ENCODE data around the gene KLHL2. TPM values are rescaled to one million over a fixed set of nuclear protein-coding genes. Genes with fewer than 3 reads are reported as not detected.
"Not testable (repeated sequence)": the region's sequence is repeated elsewhere in the genome, so short reads cannot be mapped to it uniquely, and the experiment has no call there.

KLHL2 gene
- total RNA-seq, 1 donor from 2014 or later, result 28.2 TPM

DNA sequence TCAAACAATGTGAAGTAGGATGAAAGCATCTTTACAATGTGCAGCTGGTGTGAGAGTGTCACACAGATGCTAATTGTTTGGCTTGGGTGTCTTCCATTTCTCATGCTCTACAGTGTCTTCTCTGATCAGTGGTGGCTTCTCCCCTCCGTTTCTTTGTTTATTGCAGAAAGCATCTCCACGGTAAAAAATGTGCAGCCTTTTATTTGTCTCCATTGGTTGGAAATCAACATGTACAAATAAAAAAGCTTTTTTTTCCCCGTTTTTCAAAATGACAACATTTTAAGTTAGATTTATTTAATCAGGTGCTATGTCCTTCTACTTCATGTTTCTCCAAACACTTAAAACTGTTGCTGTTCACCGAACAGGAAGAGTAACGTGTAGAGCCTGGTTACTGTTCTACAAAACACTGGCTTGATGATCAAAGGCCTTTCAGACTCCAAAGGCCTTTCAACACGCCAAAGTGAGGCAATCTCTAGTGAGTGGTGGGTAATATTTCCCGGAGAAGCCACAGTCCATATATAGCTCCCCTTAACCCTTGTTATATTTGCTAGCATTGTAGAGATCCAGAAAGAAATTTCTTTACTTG is 48.8 kb downstream of the KLHL2 start:
- H3K4me1 Mint-ChIP-seq (ENCODE audit: low read depth, unreplicated experiment), result peaks cover 19% of the 10 kb centered on the region
- not testable (repeated sequence) for H3K27ac Mint-ChIP-seq (ENCODE audit: unreplicated experiment); H3K9me3 ChIP-seq (ENCODE audit: insufficient read depth, low read depth, low read length); H3K36me3 ChIP-seq (ENCODE audit: insufficient read depth, low read length); H3K79me2 ChIP-seq (ENCODE audit: insufficient read depth, low read length); H3K36me3 Mint-ChIP-seq (ENCODE audit: low read depth, unreplicated experiment); H3K27ac ChIP-seq (ENCODE audit: low read depth, low read length); H3K27me3 ChIP-seq (ENCODE audit: insufficient read depth, low read length); H3K4me3 ChIP-seq (ENCODE audit: insufficient read depth, low read depth, low read length); DNase-seq (ENCODE audit: low read depth); H3K9ac ChIP-seq (ENCODE audit: low read length); FAIRE-seq; H3K4me1 ChIP-seq (ENCODE audit: insufficient read depth, low read length); H4K20me1 ChIP-seq (ENCODE audit: insufficient read depth, low read length); H3K4me3 Mint-ChIP-seq (ENCODE audit: unreplicated experiment); H3K27me3 Mint-ChIP-seq (ENCODE audit: low read depth, unreplicated experiment); H3K9me3 Mint-ChIP-seq (ENCODE audit: unreplicated experiment); H2AFZ ChIP-seq (ENCODE audit: low read depth, low read length); H3K4me2 ChIP-seq (ENCODE audit: low read length)

DNA sequence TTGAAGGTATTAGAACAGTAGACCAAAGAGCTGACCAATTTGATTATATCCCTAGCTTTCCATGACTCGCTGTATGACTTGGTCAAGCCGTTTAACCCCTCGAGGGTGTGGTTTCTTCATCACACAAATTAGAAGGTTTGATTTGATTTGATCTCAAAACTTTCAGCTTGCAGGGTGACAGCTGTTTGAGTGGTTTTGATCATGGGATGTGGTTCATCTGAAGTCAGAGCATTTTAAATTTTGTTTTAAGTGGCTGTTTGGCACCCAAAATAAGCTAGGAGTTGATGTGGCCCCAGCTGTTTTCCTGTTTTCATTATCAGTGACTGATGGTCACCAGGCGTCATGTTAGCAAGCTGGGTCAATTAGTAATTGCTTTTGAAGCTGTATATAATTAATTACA is 52.4 kb downstream of the KLHL2 start:
- not testable (repeated sequence) for H3K9me3 ChIP-seq (ENCODE audit: insufficient read depth, low read depth, low read length); H4K20me1 ChIP-seq (ENCODE audit: insufficient read depth, low read length); H3K9ac ChIP-seq (ENCODE audit: low read length); H3K4me2 ChIP-seq (ENCODE audit: low read length); FAIRE-seq; DNase-seq (ENCODE audit: low read depth); H3K4me3 ChIP-seq (ENCODE audit: insufficient read depth, low read depth, low read length); H3K27me3 Mint-ChIP-seq (ENCODE audit: low read depth, unreplicated experiment); H3K36me3 ChIP-seq (ENCODE audit: insufficient read depth, low read length); H2AFZ ChIP-seq (ENCODE audit: low read depth, low read length); H3K36me3 Mint-ChIP-seq (ENCODE audit: low read depth, unreplicated experiment); H3K4me1 ChIP-seq (ENCODE audit: insufficient read depth, low read length); H3K27ac Mint-ChIP-seq (ENCODE audit: unreplicated experiment); H3K4me3 Mint-ChIP-seq (ENCODE audit: unreplicated experiment); H3K79me2 ChIP-seq (ENCODE audit: insufficient read depth, low read length); H3K27ac ChIP-seq (ENCODE audit: low read depth, low read length); H3K9me3 Mint-ChIP-seq (ENCODE audit: unreplicated experiment); H3K27me3 ChIP-seq (ENCODE audit: insufficient read depth, low read length)
- peaks cover 17% of the 10 kb centered on the region for H3K4me1 Mint-ChIP-seq (ENCODE audit: low read depth, unreplicated experiment)

DNA sequence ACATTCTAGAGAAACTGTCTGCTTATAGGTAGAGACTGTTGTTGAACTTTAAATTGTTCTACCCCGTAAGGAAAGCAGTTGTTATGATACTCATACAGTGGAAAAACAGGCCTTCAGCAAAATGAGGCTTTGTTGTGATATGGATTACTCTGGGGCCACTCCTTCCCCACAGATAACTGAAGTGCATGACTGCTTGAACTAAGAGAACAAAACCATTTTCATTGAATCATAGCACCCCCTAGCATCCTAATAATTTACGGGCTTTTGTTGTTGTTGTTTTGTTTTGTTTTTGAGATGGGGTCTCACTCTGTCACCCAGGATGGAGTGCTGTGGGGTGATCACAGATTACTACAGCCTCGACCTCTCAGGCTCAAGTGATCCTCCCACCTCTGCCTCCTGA is 54.9 kb downstream of the KLHL2 start:
- H3K27me3 ChIP-seq (ENCODE audit: insufficient read depth, low read length); H3K79me2 ChIP-seq (ENCODE audit: insufficient read depth, low read length); H3K27ac Mint-ChIP-seq (ENCODE audit: unreplicated experiment); H3K9ac ChIP-seq (ENCODE audit: low read length); H4K20me1 ChIP-seq (ENCODE audit: insufficient read depth, low read length); H3K4me1 ChIP-seq (ENCODE audit: insufficient read depth, low read length); H3K9me3 ChIP-seq (ENCODE audit: insufficient read depth, low read depth, low read length); H3K4me3 Mint-ChIP-seq (ENCODE audit: unreplicated experiment); H3K4me2 ChIP-seq (ENCODE audit: low read length); H3K36me3 Mint-ChIP-seq (ENCODE audit: low read depth, unreplicated experiment); H3K27me3 Mint-ChIP-seq (ENCODE audit: low read depth, unreplicated experiment); H2AFZ ChIP-seq (ENCODE audit: low read depth, low read length); H3K36me3 ChIP-seq (ENCODE audit: insufficient read depth, low read length); H3K4me3 ChIP-seq (ENCODE audit: insufficient read depth, low read depth, low read length); H3K4me1 Mint-ChIP-seq (ENCODE audit: low read depth, unreplicated experiment); H3K9me3 Mint-ChIP-seq (ENCODE audit: unreplicated experiment); DNase-seq (ENCODE audit: low read depth); H3K27ac ChIP-seq (ENCODE audit: low read depth, low read length): not testable (repeated sequence)
- peak; percentile 17 for FAIRE-seq

DNA sequence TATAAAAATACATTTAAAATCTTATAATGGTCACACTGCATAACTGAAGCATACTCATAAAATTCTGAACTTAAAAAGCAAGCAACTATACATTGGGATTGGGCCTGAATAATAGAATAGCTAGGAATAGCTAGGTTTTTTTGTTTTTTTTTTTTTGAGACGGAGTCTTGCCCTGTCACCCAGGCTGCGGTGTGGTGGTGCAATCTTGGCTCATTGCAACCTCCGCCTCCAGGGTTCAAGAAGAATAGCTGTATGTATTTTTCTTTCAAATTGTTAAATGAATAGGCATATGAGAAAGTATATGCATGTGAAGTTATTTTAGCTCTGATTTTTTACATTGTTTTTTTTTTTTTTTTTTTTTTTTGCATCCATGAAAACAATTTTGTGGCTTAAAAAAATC is 56.1 kb downstream of the KLHL2 start:
- not testable (repeated sequence) for H3K27me3 ChIP-seq (ENCODE audit: insufficient read depth, low read length); DNase-seq (ENCODE audit: low read depth); H4K20me1 ChIP-seq (ENCODE audit: insufficient read depth, low read length); H3K27me3 Mint-ChIP-seq (ENCODE audit: low read depth, unreplicated experiment); H3K9me3 Mint-ChIP-seq (ENCODE audit: unreplicated experiment); H3K79me2 ChIP-seq (ENCODE audit: insufficient read depth, low read length); H3K27ac ChIP-seq (ENCODE audit: low read depth, low read length); H3K4me2 ChIP-seq (ENCODE audit: low read length); H3K4me1 Mint-ChIP-seq (ENCODE audit: low read depth, unreplicated experiment); H3K36me3 Mint-ChIP-seq (ENCODE audit: low read depth, unreplicated experiment); H3K9ac ChIP-seq (ENCODE audit: low read length); H3K27ac Mint-ChIP-seq (ENCODE audit: unreplicated experiment); H3K4me1 ChIP-seq (ENCODE audit: insufficient read depth, low read length); H2AFZ ChIP-seq (ENCODE audit: low read depth, low read length); H3K4me3 ChIP-seq (ENCODE audit: insufficient read depth, low read depth, low read length); H3K4me3 Mint-ChIP-seq (ENCODE audit: unreplicated experiment); H3K9me3 ChIP-seq (ENCODE audit: insufficient read depth, low read depth, low read length); H3K36me3 ChIP-seq (ENCODE audit: insufficient read depth, low read length)
- FAIRE-seq, result peak; percentile 52

DNA sequence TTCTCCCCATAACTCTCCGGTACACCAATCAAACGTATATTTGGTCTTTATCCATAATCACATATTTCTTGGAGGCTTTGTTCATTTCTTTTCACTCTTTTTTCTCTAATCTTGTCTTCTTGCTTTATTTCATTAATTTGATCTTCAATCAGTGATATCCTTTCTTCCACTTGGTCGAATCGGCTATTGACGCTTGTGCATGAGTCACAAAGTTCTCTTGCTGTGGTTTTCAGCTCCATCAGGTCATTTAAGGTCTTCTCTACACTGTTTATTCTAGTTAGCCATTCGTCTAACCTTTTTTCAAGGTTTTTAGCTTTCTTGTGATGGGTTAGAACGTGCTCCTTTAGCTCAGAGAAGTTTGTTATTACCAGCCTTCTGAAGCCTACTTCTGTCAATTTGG is 62.6 kb downstream of the KLHL2 start:
- DNase-seq (ENCODE audit: low read depth), result peak; percentile 61
- not testable (repeated sequence) for H3K9ac ChIP-seq (ENCODE audit: low read length); H2AFZ ChIP-seq (ENCODE audit: low read depth, low read length); H3K27ac Mint-ChIP-seq (ENCODE audit: unreplicated experiment); H3K27me3 ChIP-seq (ENCODE audit: insufficient read depth, low read length); H3K4me1 Mint-ChIP-seq (ENCODE audit: low read depth, unreplicated experiment); H3K4me1 ChIP-seq (ENCODE audit: insufficient read depth, low read length); H3K27me3 Mint-ChIP-seq (ENCODE audit: low read depth, unreplicated experiment); H3K36me3 ChIP-seq (ENCODE audit: insufficient read depth, low read length); H4K20me1 ChIP-seq (ENCODE audit: insufficient read depth, low read length); H3K36me3 Mint-ChIP-seq (ENCODE audit: low read depth, unreplicated experiment); FAIRE-seq; H3K9me3 Mint-ChIP-seq (ENCODE audit: unreplicated experiment); H3K9me3 ChIP-seq (ENCODE audit: insufficient read depth, low read depth, low read length); H3K79me2 ChIP-seq (ENCODE audit: insufficient read depth, low read length); H3K4me2 ChIP-seq (ENCODE audit: low read length); H3K4me3 Mint-ChIP-seq (ENCODE audit: unreplicated experiment); H3K27ac ChIP-seq (ENCODE audit: low read depth, low read length); H3K4me3 ChIP-seq (ENCODE audit: insufficient read depth, low read depth, low read length)

DNA sequence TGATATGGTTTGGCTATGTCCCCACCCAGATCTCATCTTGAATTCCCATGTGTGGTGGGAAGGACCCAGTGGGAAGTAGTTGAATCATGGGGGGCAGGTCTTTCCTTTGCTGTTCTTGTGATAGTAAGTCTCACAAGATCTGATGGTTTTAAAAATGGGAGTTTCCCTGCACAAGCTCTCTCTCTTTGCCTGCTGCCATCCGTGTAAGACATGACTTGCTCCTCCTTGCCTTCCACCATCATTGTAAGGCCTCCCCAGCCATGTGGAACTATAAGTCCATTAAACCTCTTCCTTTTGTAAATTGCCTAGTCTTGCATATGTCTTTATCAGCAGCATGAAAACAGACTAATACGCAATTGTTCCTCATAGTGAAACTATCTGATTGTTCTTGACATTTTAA is 66.1 kb downstream of the KLHL2 start:
- H3K4me1 ChIP-seq (ENCODE audit: insufficient read depth, low read length); H3K4me2 ChIP-seq (ENCODE audit: low read length); H3K27ac Mint-ChIP-seq (ENCODE audit: unreplicated experiment); H3K9ac ChIP-seq (ENCODE audit: low read length); H3K4me3 Mint-ChIP-seq (ENCODE audit: unreplicated experiment); H3K27ac ChIP-seq (ENCODE audit: low read depth, low read length); DNase-seq (ENCODE audit: low read depth); H3K79me2 ChIP-seq (ENCODE audit: insufficient read depth, low read length); H3K4me3 ChIP-seq (ENCODE audit: insufficient read depth, low read depth, low read length); H3K27me3 ChIP-seq (ENCODE audit: insufficient read depth, low read length); H2AFZ ChIP-seq (ENCODE audit: low read depth, low read length); H3K36me3 ChIP-seq (ENCODE audit: insufficient read depth, low read length); H3K27me3 Mint-ChIP-seq (ENCODE audit: low read depth, unreplicated experiment); H3K9me3 ChIP-seq (ENCODE audit: insufficient read depth, low read depth, low read length); H3K9me3 Mint-ChIP-seq (ENCODE audit: unreplicated experiment); H3K4me1 Mint-ChIP-seq (ENCODE audit: low read depth, unreplicated experiment); FAIRE-seq; H4K20me1 ChIP-seq (ENCODE audit: insufficient read depth, low read length); H3K36me3 Mint-ChIP-seq (ENCODE audit: low read depth, unreplicated experiment): not testable (repeated sequence)

All from astrocyte (in vitro differentiated cells and primary cell).